SK-N-SH treated with all-trans-retinoic acid at 6 μM for 48 hours (cell line): ENCODE results near the gene BRD1.

Experiments used
- ATAC-seq: fragments of 200-7000 bp; cut with Tn5 transposase; 3 replicates; pipeline ENCODE4 v1.9.1; 2020; ENCODE audit warnings: mild to moderate bottlenecking, moderate library complexity
- BACH2 ChIP-seq: fragments of 250-450 bp; sonication (Bioruptor Pico); IDR thresholded peaks from 2 replicates; pipeline ENCODE4 v1.9.0; 2021; ENCODE audit warnings: mild to moderate bottlenecking, borderline replicate concordance
- CSDC2 ChIP-seq: fragments of 250-450 bp; sonication (Bioruptor Pico); IDR thresholded peaks from 2 replicates; pipeline ENCODE4 v1.5.0; 2020; ENCODE audit warnings: mild to moderate bottlenecking, moderate library complexity
- ESRRG ChIP-seq: fragments of 250-450 bp; sonication (Bioruptor Pico); IDR thresholded peaks from 2 replicates; pipeline ENCODE4 v1.6.1; 2021; ENCODE audit warnings: mild to moderate bottlenecking
- GLIS3 ChIP-seq: fragments of 250-450 bp; sonication (Bioruptor Pico); IDR thresholded peaks from 2 replicates; pipeline ENCODE4 v1.5.0; 2020; ENCODE audit warnings: mild to moderate bottlenecking, moderate library complexity
- ISL1 ChIP-seq: fragments of 250-450 bp; sonication (Bioruptor Pico); IDR thresholded peaks from 2 replicates; pipeline ENCODE4 v2.1.2; 2022; ENCODE audit warnings: mild to moderate bottlenecking, moderate library complexity
- OSR1 ChIP-seq: fragments of 250-450 bp; sonication (Bioruptor Pico); IDR thresholded peaks from 2 replicates; pipeline ENCODE4 v1.8.0; 2022; ENCODE audit warnings: moderate library complexity, mild to moderate bottlenecking, inconsistent platforms
- PPARA ChIP-seq: fragments of 250-450 bp; sonication (Bioruptor Pico); IDR thresholded peaks from 2 replicates; pipeline ENCODE4 v1.5.0; 2020; ENCODE audit warnings: mild to moderate bottlenecking, borderline replicate concordance
- RARB ChIP-seq: fragments of 250-450 bp; sonication (Bioruptor Pico); IDR thresholded peaks from 2 replicates; pipeline ENCODE4 v1.8.0; 2021; ENCODE audit warnings: mild to moderate bottlenecking, moderate library complexity
- SNAI2 ChIP-seq: fragments of 250-450 bp; sonication (Bioruptor Pico); IDR thresholded peaks from 2 replicates; pipeline ENCODE4 v1.5.0; 2020; ENCODE audit warnings: mild to moderate bottlenecking, moderate library complexity
- TCF4 ChIP-seq: fragments of 250-450 bp; sonication (Bioruptor Pico); IDR thresholded peaks from 2 replicates; pipeline ENCODE4 v1.8.0; 2021; ENCODE audit warnings: mild to moderate bottlenecking, moderate library complexity, borderline replicate concordance
- TOX ChIP-seq: fragments of 250-450 bp; sonication (Bioruptor Pico); IDR thresholded peaks from 2 replicates; pipeline ENCODE4 v1.8.0; 2021; ENCODE audit warnings: mild to moderate bottlenecking, moderate library complexity, borderline replicate concordance
- ZC3H10 ChIP-seq: fragments of 250-450 bp; sonication (Bioruptor Pico); IDR thresholded peaks from 2 replicates; pipeline ENCODE4 v1.5.1; 2021; ENCODE audit warnings: mild to moderate bottlenecking, moderate library complexity
- ZFP30 ChIP-seq: fragments of 450-650 bp; formaldehyde crosslinking; IDR thresholded peaks from 2 replicates; pipeline ENCODE4 v1.5.0; 2022; ENCODE audit warnings: mild to moderate bottlenecking, moderate library complexity
- ZNF565 ChIP-seq: fragments of 450-650 bp; formaldehyde crosslinking; conservative IDR thresholded peaks from 2 replicates; pipeline ENCODE4 v1.5.0; 2020; ENCODE audit warnings: low read depth, mild to moderate bottlenecking, moderate library complexity
- ZNF70 ChIP-seq: fragments of 450-650 bp; formaldehyde crosslinking; IDR thresholded peaks from 2 replicates; pipeline ENCODE4 v1.5.0; 2020; ENCODE audit warnings: mild to moderate bottlenecking, moderate library complexity
- ZNF8 ChIP-seq: fragments of 450-650 bp; formaldehyde crosslinking; IDR thresholded peaks from 2 replicates; pipeline ENCODE4 v1.5.0; 2020; ENCODE audit warnings: mild to moderate bottlenecking, moderate library complexity
- TF ChIP-seq, protein P1 (sequence below): fragments of 250-450 bp; sonication (Bioruptor Pico); IDR thresholded peaks from 2 replicates; pipeline ENCODE4 v1.5.1; 2021; ENCODE audit warnings: mild to moderate bottlenecking, moderate library complexity
- TF ChIP-seq, protein P2 (sequence below): fragments of 250-450 bp; sonication (Bioruptor Pico); IDR thresholded peaks from 2 replicates; pipeline ENCODE4 v1.5.1; 2020; ENCODE audit warnings: low read depth, mild to moderate bottlenecking, moderate library complexity
- TF ChIP-seq, protein P3 (sequence below): fragments of 250-450 bp; sonication (Bioruptor Pico); IDR thresholded peaks from 2 replicates; pipeline ENCODE4 v1.8.0; 2020; ENCODE audit warnings: mild to moderate bottlenecking, moderate library complexity, borderline replicate concordance
- TF ChIP-seq, protein P4 (sequence below): fragments of 250-450 bp; sonication (Bioruptor Pico); IDR thresholded peaks from 2 replicates; pipeline ENCODE4 v1.8.0; 2021; ENCODE audit warnings: low read depth, mild to moderate bottlenecking, moderate library complexity, borderline replicate concordance
- TF ChIP-seq, protein P5 (sequence below): fragments of 250-450 bp; sonication (Bioruptor Pico); IDR thresholded peaks from 2 replicates; pipeline ENCODE4 v1.5.0; 2020; ENCODE audit warnings: mild to moderate bottlenecking, moderate library complexity

BRD1 gene

DNA sequence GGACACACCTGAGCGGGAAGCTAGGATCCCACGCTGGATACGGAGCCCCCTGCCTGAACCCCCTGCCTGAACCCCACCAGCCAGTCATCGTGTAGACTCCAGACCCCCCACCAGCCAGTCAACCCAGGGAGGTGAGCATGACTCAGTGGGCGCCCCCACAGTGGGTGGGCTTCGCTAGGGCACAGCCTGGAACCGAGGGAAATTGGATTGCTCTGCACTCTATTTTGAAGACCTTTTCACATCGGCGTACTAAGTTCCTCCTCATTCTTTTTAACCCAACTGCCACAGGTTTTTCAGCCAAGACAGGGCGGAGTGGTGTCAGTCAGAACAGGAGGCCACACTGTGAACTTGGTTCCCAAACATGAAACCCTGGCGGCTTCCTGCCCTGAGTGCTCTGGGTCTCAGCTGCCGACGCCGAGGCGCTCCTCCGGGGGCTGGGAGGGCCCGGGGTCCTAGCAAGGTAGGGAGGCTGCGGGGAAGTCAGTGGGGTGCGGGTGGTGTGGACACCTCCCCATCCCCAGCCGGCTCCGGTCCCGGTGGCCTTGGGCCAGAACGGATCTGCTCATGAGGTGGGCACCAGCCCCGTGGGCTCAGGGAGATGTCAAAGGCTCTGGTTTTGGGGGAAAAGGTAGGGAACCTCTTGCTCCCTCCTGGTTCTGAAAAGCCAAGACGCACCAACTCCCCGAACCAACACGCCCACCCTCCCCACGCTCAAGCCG is 57.0 kb downstream of the BRD1 start (continued):
- TF ChIP-seq, protein P1, sequence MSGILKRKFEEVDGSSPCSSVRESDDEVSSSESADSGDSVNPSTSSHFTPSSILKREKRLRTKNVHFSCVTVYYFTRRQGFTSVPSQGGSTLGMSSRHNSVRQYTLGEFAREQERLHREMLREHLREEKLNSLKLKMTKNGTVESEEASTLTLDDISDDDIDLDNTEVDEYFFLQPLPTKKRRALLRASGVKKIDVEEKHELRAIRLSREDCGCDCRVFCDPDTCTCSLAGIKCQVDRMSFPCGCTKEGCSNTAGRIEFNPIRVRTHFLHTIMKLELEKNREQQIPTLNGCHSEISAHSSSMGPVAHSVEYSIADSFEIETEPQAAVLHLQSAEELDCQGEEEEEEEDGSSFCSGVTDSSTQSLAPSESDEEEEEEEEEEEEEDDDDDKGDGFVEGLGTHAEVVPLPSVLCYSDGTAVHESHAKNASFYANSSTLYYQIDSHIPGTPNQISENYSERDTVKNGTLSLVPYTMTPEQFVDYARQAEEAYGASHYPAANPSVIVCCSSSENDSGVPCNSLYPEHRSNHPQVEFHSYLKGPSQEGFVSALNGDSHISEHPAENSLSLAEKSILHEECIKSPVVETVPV, result no peak
- TF ChIP-seq BACH2 (CRISPR knock-in tag) (no peak), ZFP30 (CRISPR knock-in tag) (no peak), SNAI2 (no peak), ESRRG (no peak), TCF4 (CRISPR knock-in tag) (no peak), OSR1 (CRISPR knock-in tag) (no peak), ZNF565 (no peak), GLIS3 (CRISPR knock-in tag) (no peak), RARB (CRISPR knock-in tag) (no peak), TOX (CRISPR knock-in tag) (no peak), ZC3H10 (no peak)
- TF ChIP-seq, protein P2, sequence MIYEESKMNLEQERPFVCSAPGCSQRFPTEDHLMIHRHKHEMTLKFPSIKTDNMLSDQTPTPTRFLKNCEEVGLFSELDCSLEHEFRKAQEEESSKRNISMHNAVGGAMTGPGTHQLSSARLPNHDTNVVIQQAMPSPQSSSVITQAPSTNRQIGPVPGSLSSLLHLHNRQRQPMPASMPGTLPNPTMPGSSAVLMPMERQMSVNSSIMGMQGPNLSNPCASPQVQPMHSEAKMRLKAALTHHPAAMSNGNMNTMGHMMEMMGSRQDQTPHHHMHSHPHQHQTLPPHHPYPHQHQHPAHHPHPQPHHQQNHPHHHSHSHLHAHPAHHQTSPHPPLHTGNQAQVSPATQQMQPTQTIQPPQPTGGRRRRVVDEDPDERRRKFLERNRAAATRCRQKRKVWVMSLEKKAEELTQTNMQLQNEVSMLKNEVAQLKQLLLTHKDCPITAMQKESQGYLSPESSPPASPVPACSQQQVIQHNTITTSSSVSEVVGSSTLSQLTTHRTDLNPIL (CRISPR knock-in tag), result no peak

DNA sequence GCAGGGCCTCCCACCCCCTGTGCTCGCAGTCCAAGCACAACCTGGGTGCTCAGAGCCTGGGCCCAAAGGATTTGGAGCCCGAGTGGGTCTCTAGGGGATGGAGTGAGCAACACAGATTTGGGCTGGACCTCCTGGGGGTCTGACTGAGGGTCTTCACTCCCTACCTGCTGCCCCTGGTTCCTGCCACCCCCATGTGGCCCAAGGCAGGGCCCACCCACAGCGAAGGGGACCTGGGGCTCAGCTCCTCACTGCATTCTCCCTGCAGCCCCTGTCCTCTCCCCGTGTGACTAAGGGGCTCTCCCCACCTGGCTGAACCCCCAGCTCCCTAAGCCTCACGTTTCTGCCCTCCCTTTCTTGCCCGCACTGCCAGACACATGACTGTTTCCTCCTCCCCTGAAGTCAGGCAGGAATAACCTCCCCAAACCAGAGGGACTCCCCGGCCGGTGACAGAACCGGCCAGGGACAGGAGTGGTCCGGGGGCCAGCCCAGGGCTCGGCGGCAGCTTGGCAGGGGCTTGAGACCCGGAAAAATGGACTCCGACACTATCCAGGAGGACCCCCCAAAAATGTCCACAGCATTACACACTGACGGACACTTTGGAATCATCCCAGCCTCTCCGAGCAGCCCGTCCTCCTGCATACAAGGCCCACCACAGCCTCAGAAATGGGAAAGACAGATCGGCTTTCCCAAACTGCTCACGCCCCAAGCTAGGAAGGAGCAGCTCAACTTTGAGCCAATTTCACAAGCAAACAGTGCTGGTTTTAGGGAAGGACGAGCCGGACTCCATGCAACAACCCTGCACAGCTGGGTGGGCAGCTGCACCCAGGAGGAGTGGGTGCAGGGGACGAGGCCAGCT is 57.8 kb downstream of the BRD1 start:
- peak; percentile 4; the same call in 1 of the 3 replicates for ATAC-seq
- TF ChIP-seq ZFP30 (CRISPR knock-in tag) (no peak), ISL1 (CRISPR knock-in tag) (no peak), CSDC2 (no peak), ZNF70 (CRISPR knock-in tag) (no peak), ZNF8 (no peak), ZC3H10 (no peak)
- TF ChIP-seq, protein P3, sequence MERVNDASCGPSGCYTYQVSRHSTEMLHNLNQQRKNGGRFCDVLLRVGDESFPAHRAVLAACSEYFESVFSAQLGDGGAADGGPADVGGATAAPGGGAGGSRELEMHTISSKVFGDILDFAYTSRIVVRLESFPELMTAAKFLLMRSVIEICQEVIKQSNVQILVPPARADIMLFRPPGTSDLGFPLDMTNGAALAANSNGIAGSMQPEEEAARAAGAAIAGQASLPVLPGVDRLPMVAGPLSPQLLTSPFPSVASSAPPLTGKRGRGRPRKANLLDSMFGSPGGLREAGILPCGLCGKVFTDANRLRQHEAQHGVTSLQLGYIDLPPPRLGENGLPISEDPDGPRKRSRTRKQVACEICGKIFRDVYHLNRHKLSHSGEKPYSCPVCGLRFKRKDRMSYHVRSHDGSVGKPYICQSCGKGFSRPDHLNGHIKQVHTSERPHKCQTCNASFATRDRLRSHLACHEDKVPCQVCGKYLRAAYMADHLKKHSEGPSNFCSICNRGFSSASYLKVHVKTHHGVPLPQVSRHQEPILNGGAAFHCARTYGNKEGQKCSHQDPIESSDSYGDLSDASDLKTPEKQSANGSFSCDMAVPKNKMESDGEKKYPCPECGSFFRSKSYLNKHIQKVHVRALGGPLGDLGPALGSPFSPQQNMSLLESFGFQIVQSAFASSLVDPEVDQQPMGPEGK (CRISPR knock-in tag), result no peak
- TF ChIP-seq, protein P4, sequence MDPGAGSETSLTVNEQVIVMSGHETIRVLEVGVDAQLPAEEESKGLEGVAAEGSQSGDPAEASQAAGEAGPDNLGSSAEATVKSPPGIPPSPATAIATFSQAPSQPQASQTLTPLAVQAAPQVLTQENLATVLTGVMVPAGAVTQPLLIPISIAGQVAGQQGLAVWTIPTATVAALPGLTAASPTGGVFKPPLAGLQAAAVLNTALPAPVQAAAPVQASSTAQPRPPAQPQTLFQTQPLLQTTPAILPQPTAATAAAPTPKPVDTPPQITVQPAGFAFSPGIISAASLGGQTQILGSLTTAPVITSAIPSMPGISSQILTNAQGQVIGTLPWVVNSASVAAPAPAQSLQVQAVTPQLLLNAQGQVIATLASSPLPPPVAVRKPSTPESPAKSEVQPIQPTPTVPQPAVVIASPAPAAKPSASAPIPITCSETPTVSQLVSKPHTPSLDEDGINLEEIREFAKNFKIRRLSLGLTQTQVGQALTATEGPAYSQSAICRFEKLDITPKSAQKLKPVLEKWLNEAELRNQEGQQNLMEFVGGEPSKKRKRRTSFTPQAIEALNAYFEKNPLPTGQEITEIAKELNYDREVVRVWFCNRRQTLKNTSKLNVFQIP (CRISPR knock-in tag), result no peak

DNA sequence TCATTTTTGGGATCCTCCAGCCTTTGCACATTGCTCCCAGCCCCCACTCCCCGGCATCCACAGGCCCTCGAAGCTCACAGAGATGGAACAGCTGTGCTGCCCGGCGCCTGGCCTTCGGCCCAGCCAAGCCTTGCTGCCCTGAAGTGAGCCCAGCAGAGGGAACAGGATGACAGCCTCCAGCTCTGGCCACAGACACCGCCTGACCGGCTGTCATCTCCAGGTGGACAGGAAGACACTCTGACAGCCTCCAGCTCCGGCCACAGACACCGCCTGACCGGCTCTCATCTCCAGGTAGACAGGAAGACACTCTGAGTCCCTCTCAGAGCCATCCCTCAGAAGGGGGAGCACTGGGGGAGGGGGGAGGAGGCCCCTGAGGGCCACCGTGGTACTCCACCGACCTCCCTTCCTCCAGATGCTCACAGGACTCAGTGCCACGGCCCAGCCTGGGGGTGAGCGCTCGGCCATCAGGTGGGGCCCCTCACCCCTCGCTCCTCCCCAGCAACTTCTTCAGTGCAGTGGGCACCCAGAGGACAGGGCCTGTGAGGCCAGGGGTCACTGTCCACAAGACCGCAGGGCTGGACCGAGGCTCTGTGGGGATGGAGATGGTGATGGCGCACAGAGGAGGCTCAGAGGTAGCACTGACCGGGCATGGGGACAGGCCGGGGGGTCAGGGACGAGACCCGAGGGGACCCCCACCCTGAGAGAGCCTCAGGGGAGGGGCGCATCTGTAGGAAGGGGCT is 58.6 kb downstream of the BRD1 start:
- ATAC-seq, result peak; percentile 17; the same call in 2 of the 3 replicates
- TF ChIP-seq PPARA (CRISPR knock-in tag), result no peak
- no peak for TF ChIP-seq ZNF70 (CRISPR knock-in tag)
- no peak for TF ChIP-seq ZNF8
- no peak for TF ChIP-seq OSR1 (CRISPR knock-in tag)
- TF ChIP-seq ESRRG, result no peak
- TF ChIP-seq, protein P5, sequence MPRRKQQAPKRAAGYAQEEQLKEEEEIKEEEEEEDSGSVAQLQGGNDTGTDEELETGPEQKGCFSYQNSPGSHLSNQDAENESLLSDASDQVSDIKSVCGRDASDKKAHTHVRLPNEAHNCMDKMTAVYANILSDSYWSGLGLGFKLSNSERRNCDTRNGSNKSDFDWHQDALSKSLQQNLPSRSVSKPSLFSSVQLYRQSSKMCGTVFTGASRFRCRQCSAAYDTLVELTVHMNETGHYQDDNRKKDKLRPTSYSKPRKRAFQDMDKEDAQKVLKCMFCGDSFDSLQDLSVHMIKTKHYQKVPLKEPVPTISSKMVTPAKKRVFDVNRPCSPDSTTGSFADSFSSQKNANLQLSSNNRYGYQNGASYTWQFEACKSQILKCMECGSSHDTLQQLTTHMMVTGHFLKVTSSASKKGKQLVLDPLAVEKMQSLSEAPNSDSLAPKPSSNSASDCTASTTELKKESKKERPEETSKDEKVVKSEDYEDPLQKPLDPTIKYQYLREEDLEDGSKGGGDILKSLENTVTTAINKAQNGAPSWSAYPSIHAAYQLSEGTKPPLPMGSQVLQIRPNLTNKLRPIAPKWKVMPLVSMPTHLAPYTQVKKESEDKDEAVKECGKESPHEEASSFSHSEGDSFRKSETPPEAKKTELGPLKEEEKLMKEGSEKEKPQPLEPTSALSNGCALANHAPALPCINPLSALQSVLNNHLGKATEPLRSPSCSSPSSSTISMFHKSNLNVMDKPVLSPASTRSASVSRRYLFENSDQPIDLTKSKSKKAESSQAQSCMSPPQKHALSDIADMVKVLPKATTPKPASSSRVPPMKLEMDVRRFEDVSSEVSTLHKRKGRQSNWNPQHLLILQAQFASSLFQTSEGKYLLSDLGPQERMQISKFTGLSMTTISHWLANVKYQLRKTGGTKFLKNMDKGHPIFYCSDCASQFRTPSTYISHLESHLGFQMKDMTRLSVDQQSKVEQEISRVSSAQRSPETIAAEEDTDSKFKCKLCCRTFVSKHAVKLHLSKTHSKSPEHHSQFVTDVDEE (CRISPR knock-in tag), result no peak
- no peak for TF ChIP-seq ZC3H10
- TF ChIP-seq ISL1 (CRISPR knock-in tag), result no peak
- TF ChIP-seq, protein P2 (CRISPR knock-in tag), result no peak
- no peak for TF ChIP-seq TOX (CRISPR knock-in tag)
- no peak for TF ChIP-seq GLIS3 (CRISPR knock-in tag)
- TF ChIP-seq, protein P4 (CRISPR knock-in tag), result no peak
